WTC11 (cell line): ENCODE measurements around the gene ZNF629. TPM values are rescaled to one million over a fixed set of nuclear protein-coding genes. Genes with fewer than 3 reads are reported as not detected.
A peak's percentile ranks its signal among the peaks of the same experiment; 100 is the strongest.

Experiments used
- ATAC-seq: fragments of 200-7000 bp; cut with Tn5 transposase; 2 replicates; pipeline ENCODE4 v1.10.0; 2021; ENCODE audit warnings: mild to moderate bottlenecking, moderate library complexity
- CTCF ChIA-PET: fragments of 300-600 bp; sonication (Branson Sonifier 250); formaldehyde crosslinking; loops from one replicate; lab custom pipeline; 2021; ENCODE audit warnings: antibody characterized with exemption; lab: Charles Lee
- POLR2A ChIA-PET: fragments of 350-600 bp; sonication (Branson Sonifier 250); formaldehyde crosslinking; loops from one replicate; lab custom pipeline; 2021; ENCODE audit warnings: antibody characterized with exemption; lab: Charles Lee
- DNase-seq: peaks from one replicate; pipeline ENCODE4 v3.0.0; 2021; ENCODE audit warnings: low spot score
- H3K27ac Mint-ChIP-seq: 2 replicates; pipeline ENCODE4 v1.8.0; 2021; ENCODE audit warnings: mixed read lengths
- H3K27me3 Mint-ChIP-seq: 2 replicates; pipeline ENCODE4 v1.8.0; 2021; ENCODE audit warnings: low read depth, mild to moderate bottlenecking, moderate library complexity, mixed read lengths
- H3K36me3 Mint-ChIP-seq: 2 replicates; pipeline ENCODE4 v1.8.0; 2021; ENCODE audit warnings: mixed read lengths
- H3K4me1 Mint-ChIP-seq: 2 replicates; pipeline ENCODE4 v1.8.0; 2022; ENCODE audit warnings: mixed read lengths
- H3K4me3 Mint-ChIP-seq: 2 replicates; pipeline ENCODE4 v1.8.0; 2021; ENCODE audit warnings: mild to moderate bottlenecking, moderate library complexity, mixed read lengths
- H3K9me3 Mint-ChIP-seq: 2 replicates; pipeline ENCODE4 v1.8.0; 2021; ENCODE audit warnings: mixed read lengths
- AFF4 ChIP-seq: sonication (generic); formaldehyde crosslinking; IDR thresholded peaks from 2 replicates; pipeline ENCODE4 v1.8.1; 2023; ENCODE audit warnings: mild to moderate bottlenecking, missing genetic modification reagents, borderline replicate concordance
- ATF1 ChIP-seq: sonication (generic); formaldehyde crosslinking; IDR thresholded peaks from 2 replicates; pipeline ENCODE4 v1.8.1; 2023; ENCODE audit warnings: mild to moderate bottlenecking, moderate library complexity, missing genetic modification reagents
- E2F4 ChIP-seq: sonication (generic); formaldehyde crosslinking; IDR thresholded peaks from 2 replicates; pipeline ENCODE4 v1.8.1; 2022; ENCODE audit warnings: low read depth, mild to moderate bottlenecking, moderate library complexity, missing genetic modification reagents, borderline replicate concordance
- ESRRA ChIP-seq: sonication (generic); formaldehyde crosslinking; IDR thresholded peaks from 2 replicates; pipeline ENCODE4 v1.8.1; 2022; ENCODE audit warnings: mild to moderate bottlenecking, missing genetic modification reagents, borderline replicate concordance
- FOXP1 ChIP-seq: sonication (generic); formaldehyde crosslinking; IDR thresholded peaks from 2 replicates; pipeline ENCODE4 v1.8.0; 2022; ENCODE audit warnings: missing genetic modification reagents, mild to moderate bottlenecking, moderate library complexity, borderline replicate concordance
- FOXP4 ChIP-seq: sonication (generic); formaldehyde crosslinking; IDR thresholded peaks from 2 replicates; pipeline ENCODE4 v1.8.0; 2022; ENCODE audit warnings: mild to moderate bottlenecking, missing genetic modification reagents
- GABPB1 ChIP-seq: sonication (generic); formaldehyde crosslinking; IDR thresholded peaks from 2 replicates; pipeline ENCODE4 v1.8.1; 2023; ENCODE audit warnings: mild to moderate bottlenecking, missing genetic modification reagents
- NR3C1 ChIP-seq: sonication (generic); formaldehyde crosslinking; conservative IDR thresholded peaks from 2 replicates; pipeline ENCODE4 v1.8.1; 2023; ENCODE audit warnings: low read depth, mild to moderate bottlenecking, missing genetic modification reagents
- OVOL2 ChIP-seq: fragments of 250-450 bp; sonication (Bioruptor Pico); IDR thresholded peaks from 2 replicates; pipeline ENCODE4 v1.9.0; 2021; ENCODE audit warnings: mild to moderate bottlenecking, borderline replicate concordance
- SMAD4 ChIP-seq: sonication (generic); formaldehyde crosslinking; IDR thresholded peaks from 2 replicates; pipeline ENCODE4 v1.8.0; 2022; ENCODE audit warnings: mild to moderate bottlenecking, missing genetic modification reagents
- USF1 ChIP-seq: sonication (generic); formaldehyde crosslinking; IDR thresholded peaks from 2 replicates; pipeline ENCODE4 v1.8.0; 2022; ENCODE audit warnings: mild to moderate bottlenecking, missing genetic modification reagents
- ZBTB21 ChIP-seq: sonication (generic); formaldehyde crosslinking; IDR thresholded peaks from 2 replicates; pipeline ENCODE4 v1.8.1; 2023; ENCODE audit warnings: mild to moderate bottlenecking, missing genetic modification reagents, borderline replicate concordance
- ZNF263 ChIP-seq: sonication (generic); formaldehyde crosslinking; IDR thresholded peaks from 2 replicates; pipeline ENCODE4 v1.8.1; 2022; ENCODE audit warnings: low read depth, mild to moderate bottlenecking, moderate library complexity, missing genetic modification reagents
- total RNA-seq: library from RNA; stranded (reverse); gene quantifications from 3 replicates; pipeline ENCODE4 v1.2.3, GENCODE V29; 2021
- TF ChIP-seq, protein P1 (sequence below): sonication (generic); formaldehyde crosslinking; IDR thresholded peaks from 2 replicates; pipeline ENCODE4 v1.8.0; 2023; ENCODE audit warnings: missing genetic modification reagents
- TF ChIP-seq, protein P2 (sequence below): sonication (generic); formaldehyde crosslinking; IDR thresholded peaks from 2 replicates; pipeline ENCODE4 v1.8.1; 2022; ENCODE audit warnings: mild to moderate bottlenecking, missing genetic modification reagents, moderate library complexity, borderline replicate concordance
- TF ChIP-seq, protein P3 (sequence below): fragments of 250-450 bp; sonication (Bioruptor Pico); IDR thresholded peaks from 2 replicates; pipeline ENCODE4 v1.9.0; 2021; ENCODE audit warnings: moderate library complexity, mild to moderate bottlenecking, inconsistent platforms, borderline replicate concordance
- TF ChIP-seq, protein P4 (sequence below): sonication (generic); formaldehyde crosslinking; IDR thresholded peaks from 2 replicates; pipeline ENCODE4 v1.8.1; 2023; ENCODE audit warnings: mild to moderate bottlenecking, missing genetic modification reagents, moderate library complexity
- TF ChIP-seq, protein P5 (sequence below): sonication (generic); formaldehyde crosslinking; IDR thresholded peaks from 2 replicates; pipeline ENCODE4 v1.8.1; 2022; ENCODE audit warnings: missing genetic modification reagents, borderline replicate concordance

Gene ZNF629
- total RNA-seq, 1 experiment from 2014 or later: 20.0 TPM

DNA sequence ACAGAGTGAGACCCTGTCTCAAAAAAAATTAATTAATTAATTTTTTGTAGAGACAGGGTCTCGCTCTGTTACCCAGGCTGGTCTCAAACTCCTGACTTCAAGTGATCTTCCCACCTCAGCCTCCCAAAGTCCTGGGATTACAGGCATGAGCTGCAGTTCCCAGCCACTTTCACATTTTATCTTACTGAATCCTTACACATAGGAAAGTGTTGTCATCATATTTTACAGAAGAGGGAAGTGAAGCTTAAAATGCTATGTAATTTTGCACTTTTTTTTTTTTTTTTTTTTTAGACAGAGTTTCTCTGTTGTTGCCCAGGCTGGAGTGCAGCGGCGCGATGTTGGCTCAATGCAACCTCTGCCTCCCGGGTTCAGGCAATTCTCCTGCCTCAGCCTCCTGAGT is 21.1 kb upstream of the ZNF629 start (continued):
- TF ChIP-seq, protein P1, sequence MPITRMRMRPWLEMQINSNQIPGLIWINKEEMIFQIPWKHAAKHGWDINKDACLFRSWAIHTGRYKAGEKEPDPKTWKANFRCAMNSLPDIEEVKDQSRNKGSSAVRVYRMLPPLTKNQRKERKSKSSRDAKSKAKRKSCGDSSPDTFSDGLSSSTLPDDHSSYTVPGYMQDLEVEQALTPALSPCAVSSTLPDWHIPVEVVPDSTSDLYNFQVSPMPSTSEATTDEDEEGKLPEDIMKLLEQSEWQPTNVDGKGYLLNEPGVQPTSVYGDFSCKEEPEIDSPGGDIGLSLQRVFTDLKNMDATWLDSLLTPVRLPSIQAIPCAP (CRISPR knock-in tag): no peak
- TF ChIP-seq ESRRA (CRISPR knock-in tag) (no peak), SMAD4 (CRISPR knock-in tag) (no peak)

DNA sequence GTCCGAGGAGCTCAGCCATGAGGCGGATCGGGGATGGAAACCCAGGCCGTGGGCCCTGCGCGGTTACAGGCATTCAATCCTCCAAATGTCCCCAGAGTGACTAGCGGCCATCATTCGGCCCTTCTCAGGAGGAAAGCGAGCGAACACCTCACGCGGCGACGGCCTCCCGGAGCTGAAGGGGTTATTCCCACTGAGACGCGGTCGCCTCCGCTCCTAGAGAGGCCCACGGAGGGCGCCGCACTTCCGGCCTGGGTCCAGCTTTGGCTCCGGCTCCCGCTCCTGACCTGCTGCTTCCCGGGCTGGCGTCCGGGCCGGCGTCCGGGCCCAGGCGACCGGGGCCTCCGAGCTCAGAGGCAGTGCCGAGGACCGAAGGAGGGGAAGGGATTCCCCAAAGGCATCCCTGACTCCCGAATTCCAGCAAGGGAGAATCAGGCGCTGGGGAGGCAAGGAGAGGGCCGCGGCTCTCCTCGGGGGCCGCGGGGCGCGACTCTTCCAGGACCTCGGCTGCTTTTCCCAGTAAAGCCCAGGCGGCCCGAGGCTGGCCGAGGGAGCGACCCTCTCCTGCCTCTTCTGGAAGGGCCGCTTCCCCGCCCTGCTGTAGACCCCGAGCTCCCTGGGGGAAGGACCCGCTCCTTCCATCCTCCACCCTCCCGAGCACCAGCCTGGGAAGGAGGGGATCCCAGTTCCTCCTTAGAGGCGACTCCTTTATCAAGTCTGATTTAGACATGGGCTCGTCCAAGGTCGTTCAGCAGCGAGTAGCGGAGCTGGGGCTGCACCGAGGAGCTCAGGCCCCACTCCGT is 18.6 kb upstream of the ZNF629 start:
- Mint-ChIP-seq H3K27me3 (peaks cover 79% of the 10 kb centered on the region), H3K4me3 (peak overlapping the region; percentile 82), H3K4me1 (peaks cover 14% of the 10 kb centered on the region), H3K36me3 (no peaks in the 10 kb centered on the region), H3K9me3 (no peaks in the 10 kb centered on the region), H3K27ac (0 out of 2 replicates have a peak overlapping the region, but pooled peaks have one; percentile 29)
- peak; percentile 79 for DNase-seq
- CTCF ChIA-PET: interaction anchor here (0.5 to 3.5 kb wide), 20 partner anchors 9 to 237 kb away, joined by 3 to 26 read pairs (median 4); partner anchors contain the start of genes FBRS and ZNF629
- POLR2A ChIA-PET: interaction anchor here (1.2 to 2.7 kb wide), 7 partner anchors 18 to 115 kb away, joined by 3 to 15 read pairs (median 4); partner anchors contain the start of genes CTF1 and ZNF629
- ATAC-seq: peak; percentile 74
- 0 out of 2 replicates have a peak, but pooled peaks have one; percentile 38 for TF ChIP-seq ZNF263 (CRISPR knock-in tag)
- TF ChIP-seq AFF4 (CRISPR knock-in tag): no peak
- TF ChIP-seq, protein P2, sequence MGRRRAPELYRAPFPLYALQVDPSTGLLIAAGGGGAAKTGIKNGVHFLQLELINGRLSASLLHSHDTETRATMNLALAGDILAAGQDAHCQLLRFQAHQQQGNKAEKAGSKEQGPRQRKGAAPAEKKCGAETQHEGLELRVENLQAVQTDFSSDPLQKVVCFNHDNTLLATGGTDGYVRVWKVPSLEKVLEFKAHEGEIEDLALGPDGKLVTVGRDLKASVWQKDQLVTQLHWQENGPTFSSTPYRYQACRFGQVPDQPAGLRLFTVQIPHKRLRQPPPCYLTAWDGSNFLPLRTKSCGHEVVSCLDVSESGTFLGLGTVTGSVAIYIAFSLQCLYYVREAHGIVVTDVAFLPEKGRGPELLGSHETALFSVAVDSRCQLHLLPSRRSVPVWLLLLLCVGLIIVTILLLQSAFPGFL (CRISPR knock-in tag): 0 out of 2 replicates have a peak, but pooled peaks have one; percentile 77
- no peak for TF ChIP-seq NR3C1
- peak; percentile 60; the same call in 1 of the 2 replicates for TF ChIP-seq FOXP4 (CRISPR knock-in tag)
- TF ChIP-seq, protein P3, sequence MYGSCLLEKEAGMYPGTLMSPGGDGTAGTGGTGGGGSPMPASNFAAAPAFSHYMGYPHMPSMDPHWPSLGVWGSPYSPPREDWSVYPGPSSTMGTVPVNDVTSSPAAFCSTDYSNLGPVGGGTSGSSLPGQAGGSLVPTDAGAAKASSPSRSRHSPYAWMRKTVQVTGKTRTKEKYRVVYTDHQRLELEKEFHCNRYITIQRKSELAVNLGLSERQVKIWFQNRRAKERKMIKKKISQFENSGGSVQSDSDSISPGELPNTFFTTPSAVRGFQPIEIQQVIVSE (CRISPR knock-in tag): no peak
- peak; percentile 92 for TF ChIP-seq GABPB1 (CRISPR knock-in tag)
- TF ChIP-seq, protein P4, sequence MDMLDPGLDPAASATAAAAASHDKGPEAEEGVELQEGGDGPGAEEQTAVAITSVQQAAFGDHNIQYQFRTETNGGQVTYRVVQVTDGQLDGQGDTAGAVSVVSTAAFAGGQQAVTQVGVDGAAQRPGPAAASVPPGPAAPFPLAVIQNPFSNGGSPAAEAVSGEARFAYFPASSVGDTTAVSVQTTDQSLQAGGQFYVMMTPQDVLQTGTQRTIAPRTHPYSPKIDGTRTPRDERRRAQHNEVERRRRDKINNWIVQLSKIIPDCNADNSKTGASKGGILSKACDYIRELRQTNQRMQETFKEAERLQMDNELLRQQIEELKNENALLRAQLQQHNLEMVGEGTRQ (CRISPR knock-in tag): no peak; the same call in 1 of the 2 replicates
- TF ChIP-seq USF1 (CRISPR knock-in tag): peak; percentile 69
- no peak for TF ChIP-seq ATF1
- TF ChIP-seq E2F4: no peak
- TF ChIP-seq, protein P5, sequence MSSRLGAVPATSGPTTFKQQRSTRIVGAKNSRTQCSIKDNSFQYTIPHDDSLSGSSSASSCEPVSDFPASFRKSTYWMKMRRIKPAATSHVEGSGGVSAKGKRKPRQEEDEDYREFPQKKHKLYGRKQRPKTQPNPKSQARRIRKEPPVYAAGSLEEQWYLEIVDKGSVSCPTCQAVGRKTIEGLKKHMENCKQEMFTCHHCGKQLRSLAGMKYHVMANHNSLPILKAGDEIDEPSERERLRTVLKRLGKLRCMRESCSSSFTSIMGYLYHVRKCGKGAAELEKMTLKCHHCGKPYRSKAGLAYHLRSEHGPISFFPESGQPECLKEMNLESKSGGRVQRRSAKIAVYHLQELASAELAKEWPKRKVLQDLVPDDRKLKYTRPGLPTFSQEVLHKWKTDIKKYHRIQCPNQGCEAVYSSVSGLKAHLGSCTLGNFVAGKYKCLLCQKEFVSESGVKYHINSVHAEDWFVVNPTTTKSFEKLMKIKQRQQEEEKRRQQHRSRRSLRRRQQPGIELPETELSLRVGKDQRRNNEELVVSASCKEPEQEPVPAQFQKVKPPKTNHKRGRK: no peak
- peak; percentile 91 for TF ChIP-seq FOXP1
- TF ChIP-seq OVOL2 (CRISPR knock-in tag): no peak
- TF ChIP-seq ZBTB21: no peak; the same call in 1 of the 2 replicates
